Loucy (cell line): ENCODE measurements around the gene KIF26A.

ENCODE experiments used
- H2AFZ ChIP-seq: fragments of 200-600 bp; sonication (generic); 2 replicates; pipeline ENCODE4 v1.6.0; 2016; ENCODE audit warnings: antibody characterized with exemption, mild to moderate bottlenecking, low read length, moderate library complexity
- H3F3A ChIP-seq: fragments of 200-600 bp; 2 replicates; pipeline ENCODE4 v1.6.0; 2016; ENCODE audit warnings: antibody characterized with exemption, low read depth, mild to moderate bottlenecking
- H3K27me3 ChIP-seq: fragments of 200-600 bp; sonication (generic); 2 replicates; pipeline ENCODE4 v1.6.1; 2014; ENCODE audit warnings: low read length, mild to moderate bottlenecking; ENCODE audit not compliant: insufficient read depth, poor library complexity, severe bottlenecking
- H3K36me3 ChIP-seq: fragments of 200-600 bp; sonication (generic); 2 replicates; pipeline ENCODE4 v1.6.1; 2016; ENCODE audit warnings: low read length; ENCODE audit not compliant: insufficient read depth
- H3K4me1 ChIP-seq: fragments of 200-600 bp; sonication (generic); 2 replicates; pipeline ENCODE4 v1.5.1; 2014; ENCODE audit warnings: low read length, mild to moderate bottlenecking; ENCODE audit not compliant: insufficient read depth, poor library complexity, severe bottlenecking
- H3K4me2 ChIP-seq: fragments of 200-600 bp; sonication (generic); 2 replicates; pipeline ENCODE4 v1.6.0; 2014; ENCODE audit warnings: antibody characterized with exemption, low read length, low read depth, mild to moderate bottlenecking; ENCODE audit not compliant: poor library complexity, severe bottlenecking
- H3K4me3 ChIP-seq: fragments of 200-600 bp; sonication (generic); 2 replicates; pipeline ENCODE4 v1.5.1; 2014; ENCODE audit warnings: low read length, mild to moderate bottlenecking, mixed read lengths; ENCODE audit not compliant: poor library complexity, severe bottlenecking
- H3K79me2 ChIP-seq: fragments of 200-600 bp; sonication (generic); 2 replicates; pipeline ENCODE4 v1.6.1; 2014; ENCODE audit warnings: low read length; ENCODE audit not compliant: insufficient read depth
- H3K9ac ChIP-seq: fragments of 200-600 bp; sonication (generic); 2 replicates; pipeline ENCODE4 v1.6.0; 2014; ENCODE audit warnings: mild to moderate bottlenecking, low read depth, low read length, moderate library complexity; ENCODE audit not compliant: poor library complexity, severe bottlenecking
- H3K9me2 ChIP-seq: fragments of 200-600 bp; sonication (generic); replicated peaks from 2 replicates; pipeline ENCODE4 v1.6.1; 2016; ENCODE audit warnings: low read depth, low read length, mixed read lengths
- H3K9me3 ChIP-seq: fragments of 200-600 bp; sonication (generic); 2 replicates; pipeline ENCODE4 v1.6.1; 2014; ENCODE audit warnings: mild to moderate bottlenecking, antibody characterized with exemption, low read length, low read depth; ENCODE audit not compliant: insufficient read depth
- H4K20me1 ChIP-seq: fragments of 200-600 bp; sonication (generic); 2 replicates; pipeline ENCODE4 v1.6.0; 2014; ENCODE audit warnings: antibody characterized with exemption, low read length, mild to moderate bottlenecking; ENCODE audit not compliant: insufficient read depth, poor library complexity, severe bottlenecking
- CTCF ChIP-seq: fragments of 200-600 bp; sonication (generic); conservative IDR thresholded peaks from 2 replicates; pipeline ENCODE4 v1.5.1; 2014; ENCODE audit warnings: mild to moderate bottlenecking, antibody characterized with exemption, low read length
- EZH2phosphoT487 ChIP-seq: fragments of 200-600 bp; IDR thresholded peaks from 2 replicates; pipeline ENCODE4 v1.6.1; 2018; ENCODE audit warnings: antibody characterized with exemption, mild to moderate bottlenecking, moderate library complexity, borderline replicate concordance

Gene KIF26A

GRCh38 chr14:104179126-104179525, 40.7 kb downstream of the KIF26A start:
- TF ChIP-seq CTCF (no peak), EZH2phosphoT487 (no peak)
- Histone ChIP-seq H3K4me3 (no peak overlapping the region), H3F3A (no peaks in the 10 kb centered on the region), H3K9ac (no peak overlapping the region), H3K27me3 (no peaks in the 10 kb centered on the region), H4K20me1 (no peaks in the 10 kb centered on the region), H2AFZ (no peak overlapping the region), H3K79me2 (no peaks in the 10 kb centered on the region), H3K4me2 (no peak overlapping the region), H3K9me2 (no peaks in the 10 kb centered on the region), H3K9me3 (no peaks in the 10 kb centered on the region), H3K36me3 (no peaks in the 10 kb centered on the region), H3K4me1 (no peaks in the 10 kb centered on the region)

GRCh38 chr14:104179564-104180129, 41.3 kb downstream of the KIF26A start:
- H3K9me3 ChIP-seq = no peaks in the 10 kb centered on the region
- no peak overlapping the region for H3K9ac ChIP-seq
- TF ChIP-seq EZH2phosphoT487 (no peak), CTCF (no peak)
- no peak overlapping the region for H2AFZ ChIP-seq
- no peaks in the 10 kb centered on the region for H4K20me1 ChIP-seq
- no peak overlapping the region for H3K4me2 ChIP-seq
- H3K4me3 ChIP-seq = no peak overlapping the region
- H3K36me3 ChIP-seq = no peaks in the 10 kb centered on the region
- H3K4me1 ChIP-seq = no peaks in the 10 kb centered on the region
- no peaks in the 10 kb centered on the region for H3F3A ChIP-seq
- H3K79me2 ChIP-seq = no peaks in the 10 kb centered on the region
- no peaks in the 10 kb centered on the region for H3K27me3 ChIP-seq
- H3K9me2 ChIP-seq = no peaks in the 10 kb centered on the region

- no peak for TF ChIP-seq EZH2phosphoT487
- TF ChIP-seq CTCF = no peak
- H3K9me2 ChIP-seq = no peaks in the 10 kb centered on the region
- H3K27me3 ChIP-seq = no peaks in the 10 kb centered on the region
- H3K4me1 ChIP-seq = no peaks in the 10 kb centered on the region
- H3K4me3 ChIP-seq = no peak overlapping the region
- H3K36me3 ChIP-seq = no peaks in the 10 kb centered on the region
- H3K4me2 ChIP-seq = no peak overlapping the region
- H3K9me3 ChIP-seq = no peaks in the 10 kb centered on the region
- no peak overlapping the region for H3K9ac ChIP-seq
- no peaks in the 10 kb centered on the region for H4K20me1 ChIP-seq
- no peaks in the 10 kb centered on the region for H3F3A ChIP-seq
- H3K79me2 ChIP-seq = no peaks in the 10 kb centered on the region
- no peak overlapping the region for H2AFZ ChIP-seq
These were observed 42.3 kb downstream of the KIF26A start for GRCh38 chr14:104180561-104181165.
